Cardiac septum (tissue), 1 donor: ENCODE measurements around the gene DNAJC1. TPM values are rescaled to one million over a fixed set of nuclear protein-coding genes. Genes with fewer than 3 reads are reported as not detected.
"Not testable (repeated sequence)": the region's sequence is repeated elsewhere in the genome, so short reads cannot be mapped to it uniquely, and the experiment has no call there.

Source experiments
- DNase-seq: peaks from one replicate; pipeline ENCODE4 v3.0.0-alpha.2; 2020; ENCODE audit warnings: low spot score
- intact Hi-C: fragments of 100-400 bp; cut with DNase I; formaldehyde crosslinking; loops from one replicate; pipeline ENCODE4 v1.14.0; 2022
- total RNA-seq: library from RNA; stranded (reverse); fragmentation: NEBNext Ultra II Directional; extraction: Animal tissue kit (Norgen Biotek cat#: 25700); gene quantifications from one replicate; pipeline ENCODE4 v1.2.1, GENCODE V29; 2021
- donor health status: DM: no; HTN: no; CAD: no.

The DNAJC1 gene
- total RNA-seq, 1 donor from 2014 or later = 12.9 TPM

DNA sequence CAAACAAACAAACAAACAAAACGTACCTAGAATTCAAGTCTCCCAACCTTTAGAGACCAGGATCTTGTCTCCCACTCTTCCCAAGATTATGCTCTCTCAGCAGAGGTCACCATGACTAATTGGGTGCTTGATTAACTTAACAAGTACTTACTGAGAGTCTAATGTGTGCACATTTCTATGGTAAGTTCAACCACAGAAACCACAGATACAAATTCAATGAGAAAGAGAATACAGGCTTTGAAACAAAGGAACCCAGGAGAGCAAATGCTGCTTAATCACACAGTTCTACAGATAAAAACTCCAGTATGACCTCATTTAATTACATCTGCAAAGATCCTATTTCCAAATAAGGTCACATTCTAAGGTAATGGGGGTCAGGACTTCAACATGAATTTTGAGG lies 142.8 kb downstream of the DNAJC1 start:
- DNase-seq = no peak
- intact Hi-C loops = no loop called here

DNA sequence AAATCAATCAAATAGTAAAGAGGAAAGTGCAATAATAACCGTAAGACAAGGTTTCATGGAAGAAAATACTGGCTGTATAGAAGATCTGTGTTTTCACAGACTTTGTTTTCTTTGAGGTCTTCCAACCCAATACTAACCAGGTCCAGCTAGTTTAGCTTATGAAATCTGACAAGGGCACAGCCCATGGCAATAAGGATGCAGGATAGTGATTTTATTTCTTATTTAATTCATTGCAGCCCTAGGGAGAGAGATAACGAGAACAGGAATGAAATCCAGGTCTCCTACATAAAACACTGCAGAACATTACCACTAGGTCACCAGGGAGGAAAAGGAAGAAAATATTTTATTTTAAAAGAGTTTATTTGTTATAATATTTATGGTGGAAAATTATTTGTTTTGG lies 145.1 kb downstream of the DNAJC1 start:
- intact Hi-C loops = no loop called here
- DNase-seq = no peak

DNA sequence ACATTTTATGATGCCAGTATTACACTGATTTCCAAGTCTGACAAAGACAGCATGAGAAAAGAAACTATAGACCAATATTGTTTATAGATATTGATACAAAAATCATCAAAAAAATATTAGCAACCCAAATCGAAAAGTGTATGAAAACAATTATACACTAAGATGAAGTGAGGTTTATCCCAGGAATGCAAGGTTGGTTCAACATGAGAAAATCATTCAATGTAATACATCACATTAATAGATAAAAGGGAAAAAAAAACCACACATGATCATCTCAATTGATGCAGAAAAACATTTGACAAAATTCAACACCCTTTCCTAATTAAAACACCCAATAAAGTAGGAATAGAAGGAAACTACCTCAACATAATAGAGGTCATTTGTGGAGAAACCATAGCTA lies 153.9 kb downstream of the DNAJC1 start:
- intact Hi-C loops = no loop called here
- no peak for DNase-seq

DNA sequence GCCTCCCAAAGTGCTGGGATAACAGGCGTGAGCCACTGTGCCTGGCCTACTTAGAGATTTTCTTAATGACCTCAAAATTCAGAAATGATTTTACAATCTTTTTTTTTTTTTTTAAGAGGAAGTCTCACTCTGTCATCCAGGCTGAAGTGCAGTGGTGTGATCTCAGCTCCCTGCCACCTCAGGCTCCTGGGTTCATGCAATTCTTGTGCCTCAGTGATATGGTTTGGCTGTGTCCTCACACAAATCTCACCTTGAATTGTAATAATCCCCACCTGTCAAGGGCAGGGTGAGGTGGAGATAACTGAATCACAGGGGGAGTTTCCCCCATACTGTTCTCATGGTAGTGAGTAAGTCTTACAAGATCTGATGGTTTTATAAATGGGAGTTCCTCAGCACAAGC lies 159.9 kb downstream of the DNAJC1 start:
- no peak for DNase-seq
- intact Hi-C loops = no loop called here

DNA sequence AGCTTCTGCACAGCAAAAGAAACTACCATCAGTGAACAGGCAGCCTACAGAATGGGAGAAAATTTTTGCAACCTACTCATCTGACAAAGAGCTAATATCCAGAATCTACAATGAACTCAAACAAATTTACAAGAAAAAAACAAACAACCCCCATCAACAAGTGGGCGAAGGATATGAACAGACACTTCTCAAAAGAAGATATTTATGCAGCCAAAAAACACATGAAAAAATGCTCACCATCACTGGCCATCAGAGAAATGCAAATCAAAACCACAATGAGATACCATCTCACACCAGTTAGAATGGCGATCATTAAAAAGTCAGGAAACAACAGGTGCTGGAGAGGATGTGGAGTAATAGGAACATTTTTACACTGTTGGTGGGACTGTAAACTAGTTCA lies 162.3 kb downstream of the DNAJC1 start:
- intact Hi-C loops, DNase-seq: not testable (repeated sequence)

DNA sequence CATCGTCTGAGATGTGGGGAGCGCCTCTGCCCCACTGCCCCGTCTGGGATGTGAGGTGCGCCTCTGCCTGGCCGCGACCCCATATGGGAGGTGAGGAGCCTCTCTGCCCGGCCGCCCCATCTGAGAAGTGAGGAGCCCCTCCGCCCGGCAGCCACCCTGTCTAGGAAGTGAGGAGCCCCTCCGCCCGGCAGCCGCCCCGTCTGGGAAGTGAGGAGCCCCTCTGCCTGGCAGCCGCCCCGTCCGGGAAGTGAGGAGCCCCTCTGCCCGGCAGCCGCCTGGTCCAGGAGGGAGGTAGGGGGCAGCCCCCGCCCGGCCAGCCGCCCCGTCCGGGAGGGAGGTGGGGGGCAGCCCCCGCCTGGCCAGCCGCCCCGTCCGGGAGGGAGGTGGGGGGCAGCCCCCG lies 166.0 kb downstream of the DNAJC1 start:
- DNase-seq, intact Hi-C loops: not testable (repeated sequence)

DNA sequence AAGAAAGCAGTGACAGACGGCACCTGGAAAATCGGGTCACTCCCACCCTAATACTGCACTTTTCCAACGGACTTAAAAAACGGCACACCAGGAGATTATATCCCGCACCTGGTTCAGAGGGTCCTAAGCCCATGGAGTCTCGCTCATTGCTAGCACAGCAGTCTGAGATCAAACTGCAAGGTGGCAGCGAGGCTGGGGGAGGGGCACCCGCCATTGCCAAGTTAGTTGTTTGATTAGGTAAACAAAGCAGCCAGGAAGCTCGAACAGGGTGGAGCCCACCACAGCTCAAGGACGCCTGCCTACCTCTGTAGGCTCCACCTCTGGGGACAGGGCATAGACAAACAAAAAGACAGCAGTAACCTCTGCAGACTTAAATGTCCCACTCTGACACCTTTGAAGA lies 169.0 kb downstream of the DNAJC1 start:
- DNase-seq, intact Hi-C loops: not testable (repeated sequence)

DNA sequence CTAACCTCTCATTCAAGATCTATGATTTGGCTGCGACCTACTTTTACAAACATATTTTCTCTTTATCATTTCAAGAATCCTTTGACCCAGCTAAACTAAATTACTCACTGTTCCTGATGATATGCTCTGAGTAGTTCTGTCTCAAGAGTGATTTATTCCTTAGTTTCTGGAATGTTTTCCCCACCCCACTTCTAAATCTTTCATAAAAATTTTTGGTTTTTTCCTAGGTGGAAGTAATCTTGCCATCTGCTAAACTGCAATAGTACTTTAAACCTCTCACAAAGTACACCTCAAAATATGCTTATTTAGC lies 170.8 kb downstream of the DNAJC1 start:
- DNase-seq = no peak
- intact Hi-C loops = no loop called here

DNA sequence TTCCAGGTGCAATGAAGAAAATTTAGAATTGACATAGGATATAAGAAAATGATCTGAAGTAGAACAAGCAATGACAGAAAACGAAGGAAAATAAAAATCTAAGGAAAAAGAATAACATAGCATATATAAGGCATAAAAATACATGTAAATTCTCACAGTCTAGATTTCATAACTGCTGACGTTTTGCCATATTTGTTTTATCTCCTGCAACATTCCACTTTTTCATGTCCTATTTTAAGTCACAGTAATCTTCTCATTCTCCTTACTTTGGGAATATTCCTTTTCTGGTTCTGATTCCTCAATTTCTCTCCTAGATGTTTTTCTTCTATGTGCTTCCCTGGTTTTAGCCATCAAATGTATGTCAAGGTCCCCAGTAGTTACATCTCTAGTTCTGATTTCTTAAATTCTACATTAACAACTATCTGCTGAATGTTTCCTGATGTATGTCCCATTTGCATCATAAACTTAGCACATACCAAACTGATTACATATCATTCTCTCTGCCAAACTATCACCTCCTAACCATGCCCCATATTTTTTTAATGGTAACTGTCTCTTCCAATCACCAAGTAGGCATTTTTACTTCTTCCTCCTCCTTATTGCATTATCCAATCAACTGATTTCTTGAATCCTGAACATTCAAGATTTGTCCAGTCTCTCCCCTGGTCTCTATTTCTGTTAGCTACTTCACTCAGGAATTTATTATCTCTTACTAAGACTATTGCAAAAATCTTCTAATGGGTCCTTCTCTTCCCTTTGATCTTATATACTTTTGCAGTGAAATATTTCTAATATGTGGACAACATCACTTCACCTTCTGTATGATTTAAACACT lies 171.3 kb downstream of the DNAJC1 start:
- intact Hi-C loops = no loop called here

DNA sequence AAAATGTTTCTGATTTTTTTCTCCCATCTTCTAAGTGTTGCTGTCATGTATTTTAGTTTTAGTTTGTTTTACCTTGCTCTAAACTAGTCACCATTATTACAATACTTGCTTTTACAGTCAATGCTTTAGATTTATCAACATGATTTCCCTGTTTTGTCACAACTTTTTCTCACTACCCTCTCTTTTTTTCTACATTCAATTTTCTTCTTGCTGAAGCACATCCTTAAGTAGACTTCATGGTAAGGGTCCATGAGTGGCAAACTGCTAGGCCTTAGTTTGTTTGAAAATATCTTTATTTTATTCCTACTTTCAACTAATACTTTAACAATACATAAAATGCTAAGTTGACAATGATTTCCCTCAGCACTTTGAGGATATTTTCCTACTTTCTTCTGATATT lies 173.5 kb downstream of the DNAJC1 start:
- intact Hi-C loops = no loop called here
- DNase-seq = no peak

More for the DNA sequence above, 171.3 kb downstream of the DNAJC1 start:
- DNase-seq = no peak

DNA sequence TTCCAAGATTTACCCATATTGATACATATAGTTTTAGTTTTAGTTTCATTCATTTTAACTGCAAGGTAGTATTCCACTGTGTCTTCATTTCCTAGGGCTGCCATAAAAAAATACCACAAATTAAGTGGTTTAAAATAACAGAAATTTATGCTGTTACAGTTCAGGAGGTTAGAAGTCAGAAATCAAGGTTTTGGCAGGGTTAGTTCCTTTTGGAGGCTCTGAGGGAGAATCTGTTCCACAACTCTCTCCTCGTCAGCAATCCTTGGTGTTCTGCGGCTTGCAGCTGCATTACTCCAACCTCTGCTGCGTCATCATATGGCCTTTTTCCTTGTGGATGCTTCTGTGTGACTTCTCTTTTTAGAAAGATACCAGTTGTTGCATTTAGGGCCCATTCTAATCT lies 176.2 kb downstream of the DNAJC1 start:
- no peak for DNase-seq
- intact Hi-C loops = no loop called here

DNA sequence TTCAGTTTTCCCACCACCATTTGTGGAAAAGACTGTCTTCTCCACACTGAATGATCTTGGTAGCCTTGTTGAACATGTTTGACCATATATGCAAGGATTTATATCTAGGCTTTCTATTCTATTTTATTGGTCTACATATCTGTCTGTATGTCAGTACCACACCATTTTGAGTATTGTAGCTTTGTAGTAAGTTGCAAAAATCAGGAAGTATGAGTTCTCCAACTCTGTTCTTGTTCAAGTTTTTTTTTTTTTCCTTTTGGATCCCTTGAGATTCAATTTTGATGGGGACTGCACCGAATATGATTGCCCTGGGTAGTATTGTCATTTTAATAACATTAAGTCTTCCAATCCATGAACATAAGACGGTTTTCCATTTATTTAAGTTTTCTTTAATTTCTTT lies 176.8 kb downstream of the DNAJC1 start:
- intact Hi-C loops = no loop called here
- DNase-seq = no peak

DNA sequence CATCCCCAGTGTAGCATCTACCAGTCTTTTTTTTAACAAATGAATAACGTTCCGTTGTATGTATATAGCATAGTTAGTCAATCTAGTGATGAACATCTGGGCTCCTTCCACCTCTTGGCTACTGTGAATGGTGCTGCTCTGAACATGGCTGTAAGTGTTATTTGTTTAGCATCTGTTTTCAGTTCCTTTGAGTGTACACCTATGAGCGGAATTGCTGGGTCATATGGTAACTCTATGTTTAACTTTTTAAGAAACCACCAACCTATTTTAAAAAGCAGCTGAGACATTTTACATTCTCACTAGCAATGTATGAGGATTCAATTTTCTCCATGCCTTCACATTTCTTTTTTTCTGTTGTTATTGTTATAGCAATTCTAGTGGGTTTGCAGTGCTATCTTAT lies 178.2 kb downstream of the DNAJC1 start:
- intact Hi-C loops = no loop called here
- DNase-seq = no peak

DNA sequence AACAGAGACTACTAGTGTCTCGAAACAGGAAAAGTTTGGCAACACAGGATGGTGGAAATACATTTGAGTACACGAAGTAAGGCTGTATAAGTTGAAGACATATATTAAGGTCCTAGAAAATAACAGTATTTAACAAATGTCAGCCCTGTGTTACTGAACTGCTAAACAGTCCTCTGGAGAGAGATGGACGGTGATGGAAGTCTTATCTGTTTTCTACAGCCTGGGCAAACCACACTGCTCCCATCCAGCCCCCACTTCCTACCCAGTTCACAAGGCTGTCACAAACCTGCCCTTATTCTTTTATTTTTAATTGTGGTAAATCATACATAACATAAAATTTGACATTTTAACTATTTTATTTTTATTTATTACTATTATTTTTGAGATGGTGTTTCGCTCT lies 179.1 kb downstream of the DNAJC1 start:
- intact Hi-C loops = no loop called here
- no peak for DNase-seq

DNA sequence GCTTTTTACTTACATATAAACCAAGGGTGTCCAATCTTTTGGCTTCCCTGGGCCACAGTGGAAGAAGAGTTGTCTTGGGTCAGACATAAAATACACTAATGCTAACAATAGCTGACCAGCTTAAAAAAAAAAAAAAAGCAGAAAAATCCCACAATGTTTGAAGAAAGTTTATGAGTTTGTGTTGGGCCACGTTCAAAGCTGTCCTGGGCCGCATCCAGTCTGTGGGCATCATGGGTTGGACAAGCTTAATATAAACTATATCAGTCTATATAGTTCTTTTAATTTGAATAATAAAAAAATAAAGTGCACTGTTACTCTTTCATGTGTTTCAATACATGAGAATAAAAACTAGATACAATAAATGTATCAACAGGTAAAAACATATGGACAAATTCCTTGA lies 179.9 kb downstream of the DNAJC1 start:
- no peak for DNase-seq
- intact Hi-C loops = no loop called here

DNA sequence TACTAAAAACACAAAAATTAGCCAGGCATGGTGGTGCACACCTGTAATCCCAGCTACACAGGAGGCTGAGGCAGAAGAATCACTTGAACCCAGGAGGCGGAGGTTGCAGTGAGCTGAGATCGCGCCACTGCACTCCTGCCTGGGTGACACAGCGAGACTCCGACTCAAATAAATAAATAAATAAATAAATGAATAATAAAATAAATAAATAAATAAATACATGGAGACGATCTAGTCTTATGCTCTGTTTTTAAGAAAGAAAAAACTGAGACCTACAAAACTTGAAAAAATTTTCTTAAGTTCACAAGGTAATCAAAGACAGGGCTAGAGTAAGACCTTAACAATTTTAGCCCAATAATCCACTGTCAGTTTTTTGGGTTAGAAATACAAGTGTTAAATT lies 181.3 kb downstream of the DNAJC1 start:
- DNase-seq, intact Hi-C loops: not testable (repeated sequence)

DNA sequence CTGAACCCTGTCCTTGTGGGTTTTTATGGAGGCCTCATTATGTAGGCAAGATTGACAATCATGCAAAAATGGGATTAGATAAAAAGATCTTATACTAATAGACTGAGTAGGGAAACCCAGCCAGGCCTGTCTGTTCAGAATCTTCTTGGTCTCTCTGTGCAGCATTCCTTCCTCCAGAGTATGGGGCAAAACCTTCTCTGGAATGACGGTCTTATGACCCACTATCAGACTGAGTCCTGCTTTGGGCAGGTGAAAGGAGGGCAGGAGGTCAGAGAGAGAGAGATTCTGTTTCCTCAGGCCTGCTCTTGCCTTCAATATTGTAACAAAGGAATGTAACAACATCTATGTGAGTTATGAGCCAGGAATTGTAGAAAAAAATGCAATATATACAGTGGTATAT lies 182.6 kb downstream of the DNAJC1 start:
- intact Hi-C loops = no loop called here
- DNase-seq = no peak

DNA sequence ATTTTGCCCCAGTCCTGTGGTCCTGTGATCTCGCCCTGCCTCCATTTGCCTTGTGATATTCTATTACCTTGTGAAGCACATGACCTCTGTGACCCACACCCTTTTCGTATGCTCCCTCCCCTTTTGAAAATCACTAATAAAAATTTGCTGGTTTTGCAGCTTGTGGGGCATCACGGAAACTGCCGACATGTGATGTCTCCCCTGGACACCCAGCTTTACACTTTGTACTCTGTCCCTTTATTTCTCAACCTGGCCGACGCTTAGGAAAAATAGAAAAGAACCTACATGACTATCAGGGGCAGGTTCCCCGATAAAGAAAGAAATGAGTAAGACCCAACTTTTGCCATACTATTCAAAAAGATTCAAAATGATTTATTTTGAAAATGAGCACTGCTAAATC lies 185.1 kb downstream of the DNAJC1 start:
- intact Hi-C loops, DNase-seq: not testable (repeated sequence)

DNA sequence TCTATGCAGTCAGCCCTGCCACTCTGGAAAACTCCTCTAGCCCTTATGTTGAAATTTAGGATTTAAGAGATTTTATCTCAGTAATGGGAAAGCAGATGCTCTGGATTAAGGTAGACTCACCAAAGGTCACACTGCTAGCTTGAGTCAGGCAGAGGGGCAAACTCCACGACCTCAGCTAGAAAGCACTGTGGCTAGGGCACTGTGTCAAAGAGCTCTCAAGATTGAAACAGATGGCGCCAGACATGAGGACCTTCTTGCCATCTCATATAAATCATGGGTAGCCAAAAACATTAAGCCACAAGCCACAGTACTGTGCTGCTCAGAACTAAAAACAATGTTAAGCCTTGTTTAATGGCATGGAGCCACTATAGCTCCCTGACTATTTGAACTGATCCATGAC lies 188.7 kb downstream of the DNAJC1 start:
- intact Hi-C loops = no loop called here
- no peak for DNase-seq

DNA sequence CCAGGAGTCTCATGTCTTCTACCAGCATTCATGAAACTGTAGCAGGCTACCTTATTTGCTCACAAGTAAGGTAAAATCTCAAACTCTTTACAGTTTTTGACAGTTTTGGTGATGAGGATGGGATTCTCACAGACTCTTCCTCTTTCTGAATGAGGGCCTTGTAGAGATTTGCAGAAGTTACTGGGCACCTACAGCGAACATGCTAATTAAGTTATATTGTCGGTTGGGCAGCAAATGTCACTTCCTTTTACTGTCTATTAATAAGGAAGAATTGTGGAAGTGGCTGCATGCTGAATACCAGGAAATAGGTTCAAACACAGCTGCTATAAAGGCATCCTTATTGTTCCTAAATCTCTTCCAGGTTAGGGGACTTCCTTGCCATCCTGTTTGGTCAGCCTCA lies 189.6 kb downstream of the DNAJC1 start:
- intact Hi-C loops = no loop called here
- no peak for DNase-seq

DNA sequence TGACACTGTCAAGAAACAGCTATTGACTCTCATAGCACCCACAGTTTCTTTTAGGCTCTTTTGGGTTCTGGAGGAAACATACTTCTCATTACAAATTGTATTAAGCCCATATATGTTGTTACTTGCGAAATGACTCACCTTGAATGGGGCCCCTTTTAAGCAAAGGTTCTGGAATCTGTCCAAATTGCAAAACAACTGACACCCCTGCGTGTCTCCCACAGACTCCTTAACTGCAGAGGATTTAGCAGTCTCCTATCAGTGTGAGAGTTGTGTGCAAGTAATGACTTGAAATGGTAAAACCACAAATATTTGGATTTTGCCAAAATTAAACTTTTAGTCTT lies 192.3 kb downstream of the DNAJC1 start:
- intact Hi-C loops = no loop called here
- no peak for DNase-seq

DNA sequence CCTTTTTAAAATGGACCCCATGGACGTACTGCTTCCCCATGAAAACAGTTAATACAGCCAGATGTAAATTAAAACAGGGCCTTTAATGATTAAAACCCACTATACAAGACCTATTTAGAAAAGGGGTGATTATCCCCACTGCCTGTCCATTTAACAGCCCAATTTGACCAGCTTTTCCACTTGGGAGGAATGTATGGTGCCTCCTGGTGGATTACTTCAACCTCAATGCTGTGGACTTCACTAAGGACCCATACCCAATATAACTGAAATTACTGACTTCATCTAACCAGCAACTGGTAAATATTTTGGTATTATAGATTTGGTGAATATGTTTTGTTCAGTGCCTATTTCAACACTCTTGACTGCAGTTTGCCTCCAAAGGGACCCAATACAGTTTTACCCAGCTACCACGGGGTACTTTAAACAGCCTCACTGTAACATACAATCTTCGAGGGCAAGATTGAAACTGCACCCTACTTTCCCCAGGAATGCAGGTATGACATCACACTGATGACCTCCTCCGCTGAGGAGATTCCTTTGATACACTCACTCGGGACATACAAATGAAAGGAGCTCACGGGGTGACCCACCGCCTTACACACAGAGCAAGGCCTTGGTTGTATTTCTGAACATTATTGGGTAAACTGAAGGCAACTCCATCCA lies 192.8 kb downstream of the DNAJC1 start:
- intact Hi-C loops = no loop called here
- no peak for DNase-seq
